ENCODE data around the gene PAXX.

DNA sequence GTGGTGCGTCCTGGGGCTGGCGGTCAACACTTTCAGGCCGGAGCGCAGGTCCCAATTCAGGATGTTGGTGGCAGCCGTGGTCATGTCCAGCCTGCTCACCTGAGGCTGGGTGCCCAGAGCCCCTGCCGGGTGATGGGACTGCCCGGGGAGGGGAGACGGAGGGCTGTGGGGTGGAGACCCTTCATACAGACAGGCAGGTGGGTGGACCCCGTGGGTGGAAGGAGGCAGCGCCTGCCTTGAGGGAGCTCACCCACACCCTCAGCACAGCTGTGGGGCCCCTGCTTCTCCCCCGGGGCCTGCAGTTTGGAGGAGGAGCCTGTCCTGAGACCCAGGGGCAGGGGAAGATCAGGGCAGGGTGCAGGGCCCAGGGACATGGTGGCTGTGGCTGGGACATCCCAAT, 21.9 kb upstream of the PAXX start:
- TF ChIP-seq, protein P1, sequence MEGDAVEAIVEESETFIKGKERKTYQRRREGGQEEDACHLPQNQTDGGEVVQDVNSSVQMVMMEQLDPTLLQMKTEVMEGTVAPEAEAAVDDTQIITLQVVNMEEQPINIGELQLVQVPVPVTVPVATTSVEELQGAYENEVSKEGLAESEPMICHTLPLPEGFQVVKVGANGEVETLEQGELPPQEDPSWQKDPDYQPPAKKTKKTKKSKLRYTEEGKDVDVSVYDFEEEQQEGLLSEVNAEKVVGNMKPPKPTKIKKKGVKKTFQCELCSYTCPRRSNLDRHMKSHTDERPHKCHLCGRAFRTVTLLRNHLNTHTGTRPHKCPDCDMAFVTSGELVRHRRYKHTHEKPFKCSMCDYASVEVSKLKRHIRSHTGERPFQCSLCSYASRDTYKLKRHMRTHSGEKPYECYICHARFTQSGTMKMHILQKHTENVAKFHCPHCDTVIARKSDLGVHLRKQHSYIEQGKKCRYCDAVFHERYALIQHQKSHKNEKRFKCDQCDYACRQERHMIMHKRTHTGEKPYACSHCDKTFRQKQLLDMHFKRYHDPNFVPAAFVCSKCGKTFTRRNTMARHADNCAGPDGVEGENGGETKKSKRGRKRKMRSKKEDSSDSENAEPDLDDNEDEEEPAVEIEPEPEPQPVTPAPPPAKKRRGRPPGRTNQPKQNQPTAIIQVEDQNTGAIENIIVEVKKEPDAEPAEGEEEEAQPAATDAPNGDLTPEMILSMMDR (IDR thresholded peaks at IDR 0.05): no peak
- no peak for TF ChIP-seq POLR2A (IDR thresholded peaks at IDR 0.05)

Data from uterus (tissue), 2 donors.